GM12875 (cell line): ENCODE data around the gene RACK1.

Experiments used
- H3K4me3 ChIP-seq: one replicate; pipeline ENCODE4 v1.5.1; 2011; ENCODE audit warnings: low read depth, low read length, control low read depth
- CTCF ChIP-seq: IDR thresholded peaks from 2 replicates; pipeline ENCODE4 v1.5.1; 2011; ENCODE audit warnings: low read depth, mild to moderate bottlenecking, control low read depth, inconsistent platforms, low read length, moderate library complexity, borderline replicate concordance; ENCODE audit not compliant: insufficient read depth

Gene RACK1

GRCh38 chr5:181241393-181241975 lies 2.2 kb downstream of the RACK1 start:
- TF ChIP-seq CTCF, result no peak
- H3K4me3 ChIP-seq, result peak overlapping the region; percentile 95

DNA sequence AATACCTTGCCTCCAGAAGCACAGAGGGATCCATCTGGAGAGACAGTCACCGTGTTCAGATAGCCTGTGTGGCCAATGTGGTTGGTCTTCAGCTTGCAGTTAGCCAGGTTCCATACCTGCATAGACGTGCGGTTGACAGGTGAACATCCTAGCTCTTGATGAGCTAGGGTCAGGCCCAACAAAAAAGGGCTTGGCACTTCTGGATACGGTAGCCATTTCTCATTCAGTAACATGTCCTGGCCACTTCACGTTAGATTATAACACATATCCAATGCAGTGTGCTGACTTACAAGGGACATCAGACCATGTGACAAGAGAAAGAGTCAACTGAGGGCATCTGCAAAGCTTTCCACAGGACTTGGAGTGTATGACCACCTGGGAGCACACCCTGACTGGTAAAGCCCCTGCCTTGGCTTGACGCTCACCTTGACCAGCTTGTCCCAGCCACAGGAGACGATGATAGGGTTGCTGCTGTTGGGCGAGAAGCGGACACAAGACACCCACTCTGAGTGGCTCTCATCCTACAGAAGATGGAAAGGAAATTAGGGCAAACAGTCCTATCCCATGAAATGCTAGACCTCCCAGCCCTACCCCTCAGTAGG lies 4.5 kb downstream of the RACK1 start:
- no peak overlapping the region for H3K4me3 ChIP-seq

GRCh38 chr5:181237729-181238385 lies 5.8 kb downstream of the RACK1 start:
- no peak overlapping the region for H3K4me3 ChIP-seq

More for the DNA sequence above, 4.5 kb downstream of the RACK1 start:
- TF ChIP-seq CTCF, result no peak

GRCh38 chr5:181236954-181237641 lies 6.6 kb downstream of the RACK1 start:
- H3K4me3 ChIP-seq, result no peak overlapping the region
- TF ChIP-seq CTCF, result no peak

More at GRCh38 chr5:181237729-181238385, 5.8 kb downstream of the RACK1 start:
- TF ChIP-seq CTCF, result no peak

- H3K4me3 ChIP-seq, result no peak overlapping the region
- no peak for TF ChIP-seq CTCF
Observed at GRCh38 chr5:181236471-181236870, 7.2 kb downstream of the RACK1 start.

- no peak for TF ChIP-seq CTCF
- no peak overlapping the region for H3K4me3 ChIP-seq
Observed at GRCh38 chr5:181235689-181236366, 7.9 kb downstream of the RACK1 start.
